ENCODE data around the gene TCEA2.

The TCEA2 gene

DNA sequence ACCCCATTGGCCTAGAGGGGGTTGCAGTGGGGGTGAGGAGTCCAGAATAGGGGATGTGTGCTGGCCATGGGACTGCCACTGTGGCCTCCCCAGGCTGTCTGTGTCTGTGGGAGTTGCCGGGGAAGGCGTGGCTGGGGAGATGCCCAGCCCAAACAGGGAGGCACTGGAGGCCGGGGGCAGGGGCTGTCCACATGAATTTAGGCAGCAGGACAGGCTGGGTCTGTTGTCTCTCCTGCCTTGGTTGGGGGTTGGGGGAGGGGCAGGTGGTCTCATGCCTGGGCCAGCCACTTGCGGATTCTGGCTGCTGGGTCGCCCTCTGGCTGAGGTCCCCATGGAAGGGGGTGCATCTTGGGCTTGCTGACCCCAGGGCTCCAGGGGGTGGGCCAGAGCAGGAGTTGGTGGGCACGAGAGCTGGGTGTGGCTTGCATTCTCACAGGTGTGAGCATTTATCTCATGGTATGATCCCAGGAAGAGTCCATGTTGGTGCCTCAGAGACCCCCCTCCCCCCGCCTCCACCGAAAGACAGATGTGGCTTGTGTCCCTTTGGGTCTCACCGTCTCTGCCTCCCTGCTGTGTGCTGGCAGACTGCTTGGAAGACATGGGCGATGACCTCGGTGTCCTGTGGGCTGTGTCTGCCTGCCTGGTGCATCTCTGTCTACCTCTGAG is 17.5 kb upstream of the TCEA2 start:
- H3K4me3 ChIP-seq (ENCODE audit: low read depth, low read length), result no peak overlapping the region
- TF ChIP-seq, protein P1, sequence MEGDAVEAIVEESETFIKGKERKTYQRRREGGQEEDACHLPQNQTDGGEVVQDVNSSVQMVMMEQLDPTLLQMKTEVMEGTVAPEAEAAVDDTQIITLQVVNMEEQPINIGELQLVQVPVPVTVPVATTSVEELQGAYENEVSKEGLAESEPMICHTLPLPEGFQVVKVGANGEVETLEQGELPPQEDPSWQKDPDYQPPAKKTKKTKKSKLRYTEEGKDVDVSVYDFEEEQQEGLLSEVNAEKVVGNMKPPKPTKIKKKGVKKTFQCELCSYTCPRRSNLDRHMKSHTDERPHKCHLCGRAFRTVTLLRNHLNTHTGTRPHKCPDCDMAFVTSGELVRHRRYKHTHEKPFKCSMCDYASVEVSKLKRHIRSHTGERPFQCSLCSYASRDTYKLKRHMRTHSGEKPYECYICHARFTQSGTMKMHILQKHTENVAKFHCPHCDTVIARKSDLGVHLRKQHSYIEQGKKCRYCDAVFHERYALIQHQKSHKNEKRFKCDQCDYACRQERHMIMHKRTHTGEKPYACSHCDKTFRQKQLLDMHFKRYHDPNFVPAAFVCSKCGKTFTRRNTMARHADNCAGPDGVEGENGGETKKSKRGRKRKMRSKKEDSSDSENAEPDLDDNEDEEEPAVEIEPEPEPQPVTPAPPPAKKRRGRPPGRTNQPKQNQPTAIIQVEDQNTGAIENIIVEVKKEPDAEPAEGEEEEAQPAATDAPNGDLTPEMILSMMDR (IDR thresholded peaks at IDR 0.05; ENCODE audit: borderline replicate concordance, insufficient read depth, low read depth, low read length), result no peak

DNA sequence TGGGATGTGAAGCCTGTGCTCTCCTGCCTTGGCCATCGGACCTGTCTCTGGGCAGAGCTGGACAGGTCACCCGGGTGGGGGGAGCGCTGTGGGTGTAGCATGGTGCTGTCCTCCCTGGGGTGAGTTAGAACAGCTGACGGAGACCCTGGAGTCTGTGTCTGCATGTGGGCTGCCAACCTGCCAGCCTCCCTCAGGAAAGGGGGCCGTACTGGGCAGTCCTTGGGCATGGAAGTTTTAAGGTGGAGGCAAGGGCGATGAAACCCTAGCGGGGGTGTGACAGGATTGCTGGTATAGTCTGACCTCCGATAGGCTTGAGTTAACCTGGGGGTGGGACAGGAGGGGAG is 16.0 kb upstream of the TCEA2 start:
- no peak overlapping the region for H3K4me3 ChIP-seq (ENCODE audit: low read depth, low read length)
- TF ChIP-seq, protein P1 (IDR thresholded peaks at IDR 0.05; ENCODE audit: borderline replicate concordance, insufficient read depth, low read depth, low read length), result no peak

DNA sequence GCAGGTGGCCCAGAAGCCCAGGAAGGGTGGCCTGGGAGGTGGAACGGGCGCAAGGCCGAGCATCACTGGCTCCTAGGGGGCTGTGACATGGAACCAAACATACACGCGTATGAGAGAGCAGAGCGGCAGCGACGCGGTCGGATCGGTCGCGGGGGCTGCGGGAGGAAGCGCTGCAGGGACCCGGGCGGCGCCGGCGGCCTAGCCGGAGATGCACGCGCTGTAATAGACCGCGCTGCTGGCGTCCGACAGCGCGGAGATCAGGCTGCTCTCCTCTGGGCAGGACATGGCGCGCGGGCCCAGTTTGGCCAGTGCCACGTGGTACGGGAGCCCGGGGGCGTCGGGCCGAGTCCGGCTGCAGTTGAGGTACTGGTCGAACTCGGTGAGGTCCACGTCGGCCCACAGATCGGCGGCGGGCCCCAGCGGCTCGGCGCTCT is 15.0 kb upstream of the TCEA2 start:
- no peak overlapping the region for H3K4me3 ChIP-seq (ENCODE audit: low read depth, low read length)
- TF ChIP-seq, protein P1 (IDR thresholded peaks at IDR 0.05; ENCODE audit: borderline replicate concordance, insufficient read depth, low read depth, low read length), result no peak

DNA sequence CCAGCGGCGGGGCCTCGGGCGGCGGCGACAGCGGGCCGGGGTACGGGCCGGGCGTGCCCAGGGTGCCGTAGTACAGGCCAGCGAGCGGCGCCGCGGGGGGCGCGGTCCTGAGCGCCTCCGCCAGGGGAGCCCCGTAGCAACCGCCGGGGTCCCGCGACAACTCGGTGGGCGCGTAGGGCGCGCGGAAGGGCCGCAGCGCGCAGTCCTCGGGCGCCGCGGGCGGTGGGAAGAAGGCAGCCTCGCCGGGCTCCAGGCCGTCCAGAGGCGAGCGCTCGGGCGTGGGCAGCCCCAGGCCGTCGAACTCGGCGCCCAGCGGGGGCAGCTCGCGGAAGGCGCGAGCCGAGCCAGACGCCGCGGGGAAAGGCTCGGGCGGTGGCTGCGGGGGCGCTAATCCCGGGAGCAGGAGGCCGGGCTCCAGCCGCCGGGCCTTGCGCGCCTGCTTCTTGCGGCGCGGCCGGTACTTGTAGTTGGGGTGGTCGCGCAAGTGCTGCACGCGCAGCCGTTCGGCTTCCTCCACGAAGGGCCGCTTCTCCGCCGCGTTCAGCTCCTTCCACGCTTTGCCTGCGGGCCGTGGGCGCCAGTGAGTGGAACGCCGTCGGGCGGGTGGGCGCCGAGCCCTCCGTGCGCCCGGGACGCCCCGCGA is 14.5 kb upstream of the TCEA2 start:
- TF ChIP-seq, protein P1 (IDR thresholded peaks at IDR 0.05; ENCODE audit: borderline replicate concordance, insufficient read depth, low read depth, low read length), result no peak
- H3K4me3 ChIP-seq (ENCODE audit: low read depth, low read length), result no peak overlapping the region

DNA sequence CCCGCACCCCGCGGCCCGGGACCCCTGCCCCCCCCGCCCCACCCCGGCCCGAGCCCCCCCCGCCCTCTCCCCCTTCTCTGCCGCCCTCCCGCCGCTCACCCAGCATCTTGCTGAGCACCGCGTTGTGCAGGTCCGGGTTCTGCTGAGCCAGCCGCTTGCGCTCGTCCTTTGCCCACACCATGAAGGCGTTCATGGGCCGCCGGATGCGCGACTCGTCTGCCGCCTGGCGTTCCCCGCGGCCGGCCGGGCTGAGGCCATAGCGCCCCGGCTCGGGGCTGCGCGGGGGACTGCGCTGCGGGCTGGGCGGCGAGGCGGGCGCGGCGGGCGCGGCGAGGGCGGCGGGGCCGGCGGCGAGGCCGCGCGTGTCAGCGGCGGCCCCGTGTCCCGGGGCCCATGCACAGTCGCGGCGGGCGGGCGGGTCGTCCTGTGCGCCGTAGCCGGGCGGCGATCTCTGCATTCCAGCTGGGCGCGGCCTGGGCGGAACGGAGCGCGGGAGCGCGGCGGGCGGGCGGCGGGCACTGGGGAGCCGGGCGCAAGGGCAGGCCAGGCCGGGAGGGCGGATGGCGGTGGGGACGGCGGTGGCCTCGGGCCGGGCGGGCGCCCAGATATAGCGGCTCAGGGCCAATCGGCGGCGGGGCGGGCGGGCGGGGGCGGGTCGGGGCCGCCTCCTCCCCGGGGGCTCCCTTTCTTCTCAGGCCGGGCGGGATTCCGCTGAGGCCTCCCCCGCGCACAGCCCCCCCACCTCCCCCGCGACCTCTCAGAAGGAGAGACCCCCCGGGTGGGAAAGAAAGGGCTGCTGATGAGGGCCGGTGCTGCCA is 13.7 kb upstream of the TCEA2 start, which contains the start of gene SOX18:
Gene SOX18, minus strand, starts transcription at position 580 of the 818 bp plus-strand sequence. Its CDS starts 123 bp downstream, at position 457.
- no peak within 1 kb of the TSS for H3K4me3 ChIP-seq (ENCODE audit: low read depth, low read length)
- TF ChIP-seq, protein P1 (IDR thresholded peaks at IDR 0.05; ENCODE audit: borderline replicate concordance, insufficient read depth, low read depth, low read length), result no peak

DNA sequence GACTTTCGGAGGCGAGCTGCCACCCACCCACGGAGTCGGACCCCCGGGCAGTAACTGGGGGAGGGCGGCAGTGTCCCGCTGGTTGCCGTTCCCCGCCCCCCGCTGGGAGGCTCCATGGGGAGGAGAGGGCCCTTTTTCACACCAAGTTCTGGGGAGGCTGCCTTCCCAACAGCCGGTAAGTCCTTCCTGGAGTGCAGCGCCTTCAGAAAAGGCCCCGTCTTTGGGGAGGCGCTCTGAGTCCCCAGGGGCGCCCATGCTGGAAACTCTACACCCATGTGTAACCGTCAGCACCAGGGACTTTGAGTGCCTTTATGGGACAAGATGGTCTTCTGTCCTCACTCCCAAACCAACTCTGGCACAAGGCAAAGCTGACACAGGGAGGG is 13.1 kb upstream of the TCEA2 start:
- TF ChIP-seq, protein P1 (IDR thresholded peaks at IDR 0.05; ENCODE audit: borderline replicate concordance, insufficient read depth, low read depth, low read length), result no peak
- no peak overlapping the region for H3K4me3 ChIP-seq (ENCODE audit: low read depth, low read length)
